HG03066 (cell line): ENCODE measurements around the gene ALKBH2.

Source experiments
- ATAC-seq: cut with Tn5 transposase; IDR thresholded peaks from one replicate; pipeline ENCODE4 v1.9.1; 2021; ENCODE audit warnings: low read depth; ENCODE audit not compliant: unreplicated experiment

Gene ALKBH2

GRCh38 chr12:109115404-109115757 lies 22.1 kb upstream of the ALKBH2 start:
- no peak for ATAC-seq

- no peak for ATAC-seq
Observed at GRCh38 chr12:109114644-109115043, 21.4 kb upstream of the ALKBH2 start.

GRCh38 chr12:109113661-109114321 lies 20.5 kb upstream of the ALKBH2 start:
- ATAC-seq: no peak

DNA sequence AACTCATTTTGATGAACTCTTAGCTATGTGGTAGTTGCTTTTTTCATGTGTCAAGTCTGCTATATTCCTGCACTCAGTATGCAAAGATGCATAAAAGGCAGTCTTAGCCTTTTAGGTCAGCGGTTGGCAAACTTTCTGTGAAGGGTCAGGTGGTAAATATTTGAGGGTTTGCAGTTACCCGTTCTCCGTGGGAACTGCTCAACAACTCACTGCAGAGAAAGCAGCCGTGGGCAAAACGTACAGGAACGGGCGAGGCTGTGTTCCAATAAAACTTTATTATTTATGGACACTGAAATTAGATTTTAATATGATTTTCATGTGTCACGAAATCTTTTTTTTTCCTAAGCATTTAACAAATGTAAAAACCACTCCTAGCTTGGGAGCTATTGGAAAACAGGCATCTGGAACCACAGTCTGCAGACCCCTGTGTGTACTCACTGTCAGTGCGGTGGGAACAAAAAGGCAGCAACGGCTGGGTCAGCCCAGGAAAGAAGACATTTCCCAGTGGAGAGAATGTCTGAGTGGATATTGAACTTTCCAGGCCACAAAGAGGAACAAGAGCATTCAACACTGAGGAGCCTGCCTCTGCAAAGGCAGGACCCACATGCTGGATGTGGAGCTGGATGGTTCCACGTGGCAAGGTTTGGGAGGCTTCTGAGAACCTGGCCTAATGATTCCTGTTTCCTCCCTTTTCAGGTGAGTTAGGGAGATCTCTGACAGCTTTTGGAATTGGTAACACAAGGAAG lies 19.6 kb upstream of the ALKBH2 start:
- ATAC-seq: no peak

- no peak for ATAC-seq
Observed at GRCh38 chr12:109110988-109111495, 17.8 kb upstream of the ALKBH2 start.

DNA sequence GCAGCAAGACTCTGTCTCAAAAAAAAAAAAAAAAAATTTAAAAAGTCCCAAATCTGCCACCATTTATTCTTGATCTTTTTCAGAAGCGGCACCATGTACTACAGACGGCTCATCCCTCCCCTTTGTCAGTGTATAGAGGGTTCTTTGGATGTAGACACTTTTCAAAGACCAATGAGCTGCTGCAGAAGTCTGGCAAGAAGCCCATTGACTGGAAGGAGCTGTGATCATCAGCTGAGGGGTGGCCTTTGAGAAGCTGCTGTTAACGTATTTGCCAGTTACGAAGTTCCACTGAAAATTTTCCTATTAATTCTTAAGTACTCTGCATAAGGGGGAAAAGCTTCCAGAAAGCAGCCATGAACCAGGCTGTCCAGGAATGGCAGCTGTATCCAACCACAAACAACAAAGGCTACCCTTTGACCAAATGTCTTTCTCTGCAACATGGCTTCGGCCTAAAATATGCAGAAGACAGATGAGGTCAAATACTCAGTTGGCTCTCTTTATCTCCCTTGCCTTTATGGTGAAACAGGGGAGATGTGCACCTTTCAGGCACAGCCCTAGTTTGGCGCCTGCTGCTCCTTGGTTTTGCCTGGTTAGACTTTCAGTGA lies 16.6 kb upstream of the ALKBH2 start:
- ATAC-seq: no peak

DNA sequence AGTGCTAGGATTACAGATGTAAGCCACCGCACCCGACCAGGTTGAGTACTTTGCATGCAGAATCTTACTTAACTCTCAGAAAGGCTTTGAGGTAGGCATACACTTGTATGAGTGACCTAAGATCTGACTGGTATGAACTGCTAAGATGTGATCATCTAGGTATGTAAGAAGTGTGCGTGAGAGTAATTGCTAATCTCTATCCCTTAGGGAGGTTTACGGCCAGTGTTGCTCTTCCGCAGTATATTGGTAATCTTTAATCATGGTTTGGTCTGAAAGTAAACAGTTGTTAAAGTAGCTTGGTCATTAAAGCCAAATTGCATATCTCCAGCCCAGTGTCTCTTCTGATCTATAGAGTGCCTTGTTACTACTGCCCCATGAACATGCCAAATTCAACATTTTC lies 11.9 kb upstream of the ALKBH2 start:
- ATAC-seq: no peak

- no peak for ATAC-seq
Observed at GRCh38 chr12:109102491-109102890, 9.2 kb upstream of the ALKBH2 start.

- no peak for ATAC-seq
Observed at GRCh38 chr12:109100741-109101140, 7.5 kb upstream of the ALKBH2 start.

- ATAC-seq: no peak
Observed at GRCh38 chr12:109099431-109100020, 6.3 kb upstream of the ALKBH2 start.

- ATAC-seq: no peak
Observed at GRCh38 chr12:109098651-109099050, 5.4 kb upstream of the ALKBH2 start.

DNA sequence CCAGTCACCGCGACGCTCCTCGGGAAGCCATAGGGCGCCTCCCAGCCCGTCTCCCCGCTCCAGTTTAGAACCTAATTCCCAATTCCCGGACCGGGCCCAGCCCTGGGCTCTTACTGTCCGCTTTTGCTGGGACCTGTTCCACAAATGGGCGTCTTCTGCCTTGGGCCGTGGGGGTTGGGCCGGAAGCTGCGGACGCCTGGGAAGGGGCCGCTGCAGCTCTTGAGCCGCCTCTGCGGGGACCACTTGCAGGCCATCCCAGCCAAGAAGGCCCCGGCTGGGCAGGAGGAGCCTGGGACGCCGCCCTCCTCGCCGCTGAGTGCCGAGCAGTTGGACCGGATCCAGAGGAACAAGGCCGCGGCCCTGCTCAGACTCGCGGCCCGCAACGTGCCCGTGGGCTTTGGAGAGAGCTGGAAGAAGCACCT lies 4.9 kb upstream of the ALKBH2 start:
- ATAC-seq: peak; percentile 35

- ATAC-seq: peak; percentile 88
Observed at GRCh38 chr12:109097435-109098182, 4.3 kb upstream of the ALKBH2 start, which contains the start of gene UNG. Gene UNG, plus strand, starts transcription at chr12:109097597. Its CDS starts 83 bp downstream, at chr12:109097680.

- no peak for ATAC-seq
Observed at GRCh38 chr12:109097140-109097434, 3.8 kb upstream of the ALKBH2 start.

DNA sequence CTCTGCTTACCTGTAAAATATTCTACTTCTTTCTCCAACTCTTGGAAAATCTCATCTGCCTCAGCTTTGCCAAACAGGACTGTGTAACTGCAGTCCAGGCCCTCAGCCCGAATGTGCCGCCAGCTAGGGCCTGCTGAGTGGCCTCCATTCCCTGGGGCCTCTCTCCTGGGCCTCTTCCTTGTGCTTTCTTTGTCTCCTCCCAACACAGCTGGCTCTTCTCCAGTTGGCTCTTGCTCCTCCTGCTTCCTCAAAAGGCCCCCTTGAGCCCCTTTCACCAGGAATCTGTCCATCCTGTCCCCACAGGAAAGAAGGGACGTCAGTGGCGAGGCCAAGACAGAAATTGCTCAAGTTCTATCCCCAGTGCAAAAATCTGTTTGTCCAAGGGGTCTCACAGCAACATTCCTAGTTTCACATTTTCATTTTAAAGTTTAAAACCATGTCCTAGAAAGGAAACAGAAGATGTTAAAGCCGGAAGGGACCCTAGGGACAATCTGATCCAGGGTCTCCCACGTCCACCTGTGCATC lies 713 bp downstream of the ALKBH2 start:
- ATAC-seq: no peak

- ATAC-seq: no peak
Observed at GRCh38 chr12:109089683-109090082, 3.6 kb downstream of the ALKBH2 start.

DNA sequence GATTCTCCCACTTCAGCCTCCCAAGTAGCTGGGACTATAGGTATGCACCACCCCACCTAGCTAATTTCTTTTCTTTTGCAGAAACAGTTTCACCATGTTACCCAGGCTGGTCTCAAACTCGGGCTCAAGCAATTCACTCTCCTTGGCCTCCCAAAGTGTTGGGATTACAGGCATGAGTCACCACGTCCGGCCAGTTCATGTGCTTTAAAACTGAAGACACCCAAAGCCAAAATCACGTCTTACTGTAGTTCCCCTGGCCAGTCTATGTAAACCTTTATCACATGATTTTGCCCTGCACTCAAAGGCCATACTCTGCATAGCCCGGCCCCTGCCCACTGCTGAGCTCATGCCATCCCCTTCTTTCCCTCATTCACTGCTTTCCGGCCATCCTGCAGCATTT lies 4.5 kb downstream of the ALKBH2 start:
- ATAC-seq: no peak

DNA sequence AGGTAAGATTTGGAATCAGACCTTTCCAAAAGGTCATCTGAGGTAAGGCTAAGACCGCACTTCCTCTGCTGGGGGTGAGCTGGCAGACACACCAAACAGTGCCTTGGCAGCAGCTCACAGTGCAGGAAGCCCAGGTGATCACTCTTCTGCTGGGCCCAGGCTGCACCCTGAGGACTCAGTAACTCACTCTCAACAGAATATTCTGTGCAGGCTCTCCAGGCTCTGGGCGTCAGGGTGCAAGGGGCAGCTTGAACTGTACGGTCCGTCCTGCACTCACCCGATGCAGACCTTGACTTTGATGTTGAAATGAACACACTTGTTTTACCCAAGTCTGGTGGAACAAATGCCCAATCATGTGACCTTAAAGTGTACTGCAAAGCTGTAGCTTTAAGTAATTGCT lies 6.0 kb downstream of the ALKBH2 start:
- no peak for ATAC-seq

- no peak for ATAC-seq
Observed at GRCh38 chr12:109085590-109085989, 7.7 kb downstream of the ALKBH2 start.

- ATAC-seq: no peak
Observed at GRCh38 chr12:109084425-109084824, 8.8 kb downstream of the ALKBH2 start.
